Measurements from ENCODE around the gene STPG3. TPM values are rescaled to one million over a fixed set of nuclear protein-coding genes. Genes with fewer than 3 reads are reported as not detected.

STPG3 gene
- total and polyA plus RNA-seq, 9 of the 15 experiments (the other 6 are each of a cell fraction or from before 2014, with no cell fraction given) = not detected

DNA sequence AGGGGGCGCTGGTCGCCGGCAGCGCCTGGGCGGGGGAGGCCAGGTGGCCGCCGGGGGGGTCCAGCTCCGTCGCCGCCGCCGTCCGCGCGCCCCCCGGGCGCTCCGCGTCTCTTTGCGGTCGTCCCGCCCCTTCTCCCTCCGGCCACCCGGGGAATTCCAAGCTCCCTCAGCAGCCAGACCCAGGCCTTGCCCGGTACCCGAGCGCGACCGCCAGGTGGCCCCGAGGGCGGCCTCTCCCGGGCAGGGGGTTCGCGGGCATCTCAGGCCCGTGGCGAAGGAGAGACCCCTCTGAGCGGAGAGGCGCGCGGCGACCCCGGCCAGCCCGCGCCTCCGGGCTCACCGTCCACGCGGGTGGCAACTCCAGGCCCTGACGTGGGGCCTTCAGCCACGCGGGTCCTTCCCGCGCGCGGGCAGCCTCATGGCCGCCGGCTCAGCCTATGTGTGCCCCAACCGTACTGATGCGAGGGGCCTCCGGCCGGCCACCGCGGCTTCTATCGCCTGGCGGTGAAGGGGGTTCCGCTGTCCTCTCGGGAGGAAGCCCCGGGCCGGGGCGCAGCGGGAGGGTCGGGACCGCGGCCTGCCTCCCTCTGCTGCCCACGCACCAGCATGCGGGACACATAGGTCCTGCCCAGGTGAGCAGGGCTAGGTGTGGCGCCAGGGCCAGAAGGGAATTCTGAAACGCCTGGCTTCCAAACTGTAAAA lies 51.5 kb downstream of the STPG3 start (continued):
- TF ChIP-seq MTA2 (IDR thresholded peaks at IDR 0.05; ENCODE audit: low read depth) (no peak), PHF21A (IDR thresholded peaks at IDR 0.05; ENCODE audit: borderline replicate concordance, low read depth) (no peak), SNIP1 (IDR thresholded peaks at IDR 0.05; ENCODE audit: low read depth) (no peak), ZBED1 (IDR thresholded peaks at IDR 0.05) (no peak), ETV1 (tag; conservative IDR thresholded peaks at IDR 0.05; ENCODE audit: low read depth) (no peak), ZNF79 (CRISPR knock-in tag; IDR thresholded peaks at IDR 0.05; ENCODE audit: low read depth) (no peak), KAT7 (CRISPR knock-in tag; IDR thresholded peaks at IDR 0.05; ENCODE audit: borderline replicate concordance) (peak; percentile 62; the same call in 1 of the 2 replicates), KAT2B (IDR thresholded peaks at IDR 0.05; ENCODE audit: low read depth, low read length) (no peak), ZNF766 (CRISPR knock-in tag; conservative IDR thresholded peaks at IDR 0.05) (0 out of 2 replicates have a peak, but pooled peaks have one; percentile 32), TCF15 (CRISPR knock-in tag; IDR thresholded peaks at IDR 0.05) (no peak), ZBTB8A (IDR thresholded peaks at IDR 0.05; ENCODE audit: partially characterized antibody) (no peak), FOS (IDR thresholded peaks at IDR 0.05; ENCODE audit: extremely low read depth, insufficient read length) (no peak), NBN (IDR thresholded peaks at IDR 0.05; ENCODE audit: low read depth) (no peak), DIDO1 (tag; IDR thresholded peaks at IDR 0.05; ENCODE audit: low read depth) (no peak), ZBTB26 (CRISPR knock-in tag; IDR thresholded peaks at IDR 0.05) (no peak), ESRRA (IDR thresholded peaks at IDR 0.05; ENCODE audit: borderline replicate concordance, low read depth) (no peak), ELF1 (tag; IDR thresholded peaks at IDR 0.05) (no peak), DNMT1 (IDR thresholded peaks at IDR 0.05) (no peak), CREB3 (tag; conservative IDR thresholded peaks at IDR 0.05; ENCODE audit: low read depth) (no peak), NFRKB (IDR thresholded peaks at IDR 0.05; ENCODE audit: low read depth) (peak; percentile 48; the same call in 1 of the 2 replicates), PHB2 (IDR thresholded peaks at IDR 0.05; ENCODE audit: low read depth) (no peak)
- TF ChIP-seq, protein P1, sequence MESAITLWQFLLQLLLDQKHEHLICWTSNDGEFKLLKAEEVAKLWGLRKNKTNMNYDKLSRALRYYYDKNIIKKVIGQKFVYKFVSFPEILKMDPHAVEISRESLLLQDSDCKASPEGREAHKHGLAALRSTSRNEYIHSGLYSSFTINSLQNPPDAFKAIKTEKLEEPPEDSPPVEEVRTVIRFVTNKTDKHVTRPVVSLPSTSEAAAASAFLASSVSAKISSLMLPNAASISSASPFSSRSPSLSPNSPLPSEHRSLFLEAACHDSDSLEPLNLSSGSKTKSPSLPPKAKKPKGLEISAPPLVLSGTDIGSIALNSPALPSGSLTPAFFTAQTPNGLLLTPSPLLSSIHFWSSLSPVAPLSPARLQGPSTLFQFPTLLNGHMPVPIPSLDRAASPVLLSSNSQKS (CRISPR knock-in tag; IDR thresholded peaks at IDR 0.05) = no peak
- TF ChIP-seq, protein P2, sequence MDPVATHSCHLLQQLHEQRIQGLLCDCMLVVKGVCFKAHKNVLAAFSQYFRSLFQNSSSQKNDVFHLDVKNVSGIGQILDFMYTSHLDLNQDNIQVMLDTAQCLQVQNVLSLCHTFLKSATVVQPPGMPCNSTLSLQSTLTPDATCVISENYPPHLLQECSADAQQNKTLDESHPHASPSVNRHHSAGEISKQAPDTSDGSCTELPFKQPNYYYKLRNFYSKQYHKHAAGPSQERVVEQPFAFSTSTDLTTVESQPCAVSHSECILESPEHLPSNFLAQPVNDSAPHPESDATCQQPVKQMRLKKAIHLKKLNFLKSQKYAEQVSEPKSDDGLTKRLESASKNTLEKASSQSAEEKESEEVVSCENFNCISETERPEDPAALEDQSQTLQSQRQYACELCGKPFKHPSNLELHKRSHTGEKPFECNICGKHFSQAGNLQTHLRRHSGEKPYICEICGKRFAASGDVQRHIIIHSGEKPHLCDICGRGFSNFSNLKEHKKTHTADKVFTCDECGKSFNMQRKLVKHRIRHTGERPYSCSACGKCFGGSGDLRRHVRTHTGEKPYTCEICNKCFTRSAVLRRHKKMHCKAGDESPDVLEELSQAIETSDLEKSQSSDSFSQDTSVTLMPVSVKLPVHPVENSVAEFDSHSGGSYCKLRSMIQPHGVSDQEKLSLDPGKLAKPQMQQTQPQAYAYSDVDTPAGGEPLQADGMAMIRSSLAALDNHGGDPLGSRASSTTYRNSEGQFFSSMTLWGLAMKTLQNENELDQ (CRISPR knock-in tag; IDR thresholded peaks at IDR 0.05; ENCODE audit: borderline replicate concordance) = peak; percentile 95; the same call in 1 of the 2 replicates
